Transverse colon (tissue), 4 donors: Measurements from ENCODE around the gene PLEKHG4B. TPM values are rescaled to one million over a fixed set of nuclear protein-coding genes. Genes with fewer than 3 reads are reported as not detected.

Experiments
- DNase-seq: peaks from one replicate; pipeline ENCODE4 v3.0.0-alpha.2; 2019
- H3K27ac ChIP-seq, 4 donors: fragments of 200-600 bp; sonication (generic); 2 replicates each; pipeline ENCODE4 v1.5.1; 2016 to 2018; ENCODE audit warnings: inconsistent platforms in 4 of 4
- H3K27me3 ChIP-seq: fragments of 200-600 bp; sonication (generic); 2 replicates; pipeline ENCODE4 v1.5.1; 2017; ENCODE audit warnings: inconsistent platforms
- H3K36me3 ChIP-seq, 4 donors: fragments of 200-600 bp; sonication (generic); 2 replicates each; pipeline ENCODE4 v1.5.1; 2017 to 2019; ENCODE audit warnings: inconsistent platforms in 4 of 4
- H3K4me1 ChIP-seq, 4 donors: fragments of 200-600 bp; sonication (generic); 2 replicates each; pipeline ENCODE4 v1.5.1; 2017 to 2020; ENCODE audit warnings: inconsistent platforms in 4 of 4
- H3K4me3 ChIP-seq, 4 donors: fragments of 200-600 bp; sonication (generic); 1 replicate in 1 of 4; 2 replicates in 3 of 4; pipeline versions ENCODE4 v1.5.1 to v1.6.1; 2017 to 2019; ENCODE audit warnings: inconsistent platforms in 4 of 4
- H3K9me3 ChIP-seq, 2 donors: fragments of 200-600 bp; sonication (generic); 2 replicates each; pipeline ENCODE4 v1.5.1; 2017 to 2019; ENCODE audit warnings: inconsistent platforms in 2 of 2
- EP300 ChIP-seq: sonication (generic); formaldehyde crosslinking; IDR thresholded peaks from one replicate; pipeline ENCODE4 v1.6.1; 2017; ENCODE audit warnings: antibody characterized with exemption, low read depth
- POLR2A ChIP-seq: fragments of 450-650 bp; IDR thresholded peaks from one replicate; pipeline ENCODE4 v1.6.1; 2016; ENCODE audit warnings: antibody characterized with exemption, mild to moderate bottlenecking, moderate library complexity
- POLR2AphosphoS5 ChIP-seq, 3 donors: sonication (generic); formaldehyde crosslinking; IDR thresholded peaks; one replicate each; pipeline ENCODE4 v1.6.1; 2016; ENCODE audit warnings: antibody characterized with exemption in 3 of 3
- WGBS, 2 donors: methylation state at CpG; one replicate each; pipeline ENCODE4 v1.1.5; 2018; ENCODE audit warnings: low coverage in 1 of 2; 5-methylcytosine and 5-hydroxymethylcytosine counted together
- in situ Hi-C, 4 donors: fragments of 200-750 bp; cut with MboI; loops; one replicate each; pipeline versions ENCODE4 v1.15.0 to v1.15.1; 2017; ENCODE audit warnings: low sequenced_read_pairs in 3 of 4, low pct_ligation_motif_present in 1 of 4, low pct_unique_long_range_greater_than_20kb in 1 of 4
- intact Hi-C: fragments of 100-400 bp; cut with DNase I; formaldehyde crosslinking; loops from one replicate; pipeline ENCODE4 v1.15.1; 2023; ENCODE audit warnings: low total_unique reads
- total RNA-seq, 4 donors: library from RNA; depleted of rRNA; stranded (reverse); fragments of >200 nt; gene quantifications; one replicate each; pipeline ENCODE4 v1.1.0, GENCODE V29; 2016
- TF ChIP-seq, protein P1 (sequence below), 5 experiments: fragments of 200-600 bp in 3 of 5; fragments of 450-650 bp in 2 of 5; sonication (generic) in 3 of 5; IDR thresholded peaks; 1 replicate in 2 of 5; 2 replicates in 3 of 5; pipeline ENCODE4 v1.5.1; 2016 to 2017; ENCODE audit warnings: antibody characterized with exemption in 5 of 5, inconsistent platforms in 3 of 5, mild to moderate bottlenecking in 2 of 5, moderate library complexity in 1 of 5

The PLEKHG4B gene
- total RNA-seq, 4 donors from 2014 or later, result under 0.01 to 0.40 (median under 0.01) TPM; not detected in 1

DNA sequence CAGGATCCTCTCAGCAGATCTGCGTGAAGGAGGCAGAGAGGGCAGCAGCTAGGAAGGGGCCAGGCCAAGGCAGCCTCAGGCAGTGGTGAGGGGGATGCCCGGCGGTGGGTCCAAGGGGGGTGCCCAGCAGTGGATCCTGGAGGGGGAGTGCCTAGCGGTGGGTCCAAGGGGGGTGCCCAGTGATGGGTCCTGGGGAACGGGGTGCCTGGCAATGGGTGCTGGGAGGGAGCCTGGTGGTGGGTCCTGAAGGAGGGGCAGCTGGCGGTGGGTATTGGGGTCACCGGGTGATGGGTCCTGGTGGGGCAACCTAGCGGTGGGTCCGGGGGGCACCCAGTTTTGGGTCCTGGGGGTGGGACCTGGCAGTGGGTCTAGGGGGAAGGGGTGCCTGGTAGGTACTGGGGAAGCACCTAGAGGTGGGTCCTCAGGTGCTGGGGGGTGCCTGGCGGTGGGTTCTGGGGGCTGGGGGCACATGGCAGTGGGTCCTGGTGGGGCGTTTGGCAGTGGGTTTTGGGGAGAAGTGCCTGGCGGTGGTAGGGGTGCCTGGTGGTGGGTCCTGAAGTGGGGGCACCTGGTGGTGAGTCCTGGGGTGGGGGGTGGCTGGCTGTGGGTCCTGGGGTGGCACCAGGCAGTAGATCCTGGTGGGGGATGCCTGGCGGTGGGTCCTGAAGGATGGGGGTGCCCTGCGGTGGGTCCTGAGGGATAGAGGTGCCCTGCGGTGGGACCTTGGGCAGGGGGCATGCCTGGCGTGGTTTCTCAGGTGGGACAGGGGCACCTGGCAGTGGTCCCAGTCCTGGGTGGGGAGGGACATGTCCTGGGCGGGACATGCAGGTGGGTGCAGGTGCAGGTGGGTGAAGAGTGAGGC is 101.2 kb downstream of the PLEKHG4B start:
- Histone ChIP-seq H3K4me1 (peaks cover 3 to 15% (median 11%) of the 10 kb centered on the region in 4 donors), H3K9me3 (no peaks in the 10 kb centered on the region), H3K4me3 (no peak overlapping the region), H3K27ac (no peak overlapping the region), H3K27me3 (peaks cover 24% of the 10 kb centered on the region), H3K36me3 (no peaks in the 10 kb centered on the region)
- no peak for DNase-seq
- WGBS, 2 donors, result 83 to 100% methylated on average over 1 to 16 of the region's 17 CpGs
- in situ Hi-C loops, result no loop called here
- TF ChIP-seq POLR2AphosphoS5 (IDR thresholded peaks at IDR 0.05) (no peak), EP300 (no peak), POLR2A (no peak)
- TF ChIP-seq, protein P1, sequence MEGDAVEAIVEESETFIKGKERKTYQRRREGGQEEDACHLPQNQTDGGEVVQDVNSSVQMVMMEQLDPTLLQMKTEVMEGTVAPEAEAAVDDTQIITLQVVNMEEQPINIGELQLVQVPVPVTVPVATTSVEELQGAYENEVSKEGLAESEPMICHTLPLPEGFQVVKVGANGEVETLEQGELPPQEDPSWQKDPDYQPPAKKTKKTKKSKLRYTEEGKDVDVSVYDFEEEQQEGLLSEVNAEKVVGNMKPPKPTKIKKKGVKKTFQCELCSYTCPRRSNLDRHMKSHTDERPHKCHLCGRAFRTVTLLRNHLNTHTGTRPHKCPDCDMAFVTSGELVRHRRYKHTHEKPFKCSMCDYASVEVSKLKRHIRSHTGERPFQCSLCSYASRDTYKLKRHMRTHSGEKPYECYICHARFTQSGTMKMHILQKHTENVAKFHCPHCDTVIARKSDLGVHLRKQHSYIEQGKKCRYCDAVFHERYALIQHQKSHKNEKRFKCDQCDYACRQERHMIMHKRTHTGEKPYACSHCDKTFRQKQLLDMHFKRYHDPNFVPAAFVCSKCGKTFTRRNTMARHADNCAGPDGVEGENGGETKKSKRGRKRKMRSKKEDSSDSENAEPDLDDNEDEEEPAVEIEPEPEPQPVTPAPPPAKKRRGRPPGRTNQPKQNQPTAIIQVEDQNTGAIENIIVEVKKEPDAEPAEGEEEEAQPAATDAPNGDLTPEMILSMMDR (IDR thresholded peaks at IDR 0.05), result no peak
- intact Hi-C loops, result no loop called here

DNA sequence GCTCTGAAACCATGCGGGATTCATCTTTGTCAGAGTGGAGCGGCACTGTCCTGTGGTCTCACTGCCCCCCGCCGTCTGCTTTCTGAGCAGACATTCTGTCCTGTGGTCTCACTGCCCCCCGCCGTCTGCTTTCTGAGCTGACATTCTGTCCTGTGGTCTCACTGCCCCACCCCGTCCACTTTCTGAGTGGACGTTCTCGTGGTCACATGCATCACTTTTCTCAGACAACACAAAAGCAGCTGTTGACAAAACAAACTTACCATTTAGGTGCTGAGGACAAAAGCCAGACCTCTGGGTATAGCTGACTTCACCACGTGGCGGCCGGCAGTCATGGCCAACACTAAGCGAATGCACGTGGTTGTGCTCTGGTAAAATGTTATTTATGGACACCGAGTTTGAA is 102.1 kb downstream of the PLEKHG4B start:
- Histone ChIP-seq H3K27me3 (peaks cover 24% of the 10 kb centered on the region), H3K4me3 (no peak overlapping the region), H3K36me3 (no peaks in the 10 kb centered on the region), H3K4me1 (peaks cover 0 to 8% (median 6%) of the 10 kb centered on the region in 4 donors), H3K9me3 (no peaks in the 10 kb centered on the region), H3K27ac (no peak overlapping the region)
- in situ Hi-C loops, result no loop called here
- intact Hi-C loops, result no loop called here
- no peak for TF ChIP-seq EP300
- TF ChIP-seq POLR2AphosphoS5 (IDR thresholded peaks at IDR 0.05), result no peak
- no peak for TF ChIP-seq POLR2A
- TF ChIP-seq, protein P1 (IDR thresholded peaks at IDR 0.05), result no peak
- WGBS, 2 donors, result 80 to 89% methylated on average over 10 to 15 of the region's 15 CpGs
- no peak for DNase-seq

DNA sequence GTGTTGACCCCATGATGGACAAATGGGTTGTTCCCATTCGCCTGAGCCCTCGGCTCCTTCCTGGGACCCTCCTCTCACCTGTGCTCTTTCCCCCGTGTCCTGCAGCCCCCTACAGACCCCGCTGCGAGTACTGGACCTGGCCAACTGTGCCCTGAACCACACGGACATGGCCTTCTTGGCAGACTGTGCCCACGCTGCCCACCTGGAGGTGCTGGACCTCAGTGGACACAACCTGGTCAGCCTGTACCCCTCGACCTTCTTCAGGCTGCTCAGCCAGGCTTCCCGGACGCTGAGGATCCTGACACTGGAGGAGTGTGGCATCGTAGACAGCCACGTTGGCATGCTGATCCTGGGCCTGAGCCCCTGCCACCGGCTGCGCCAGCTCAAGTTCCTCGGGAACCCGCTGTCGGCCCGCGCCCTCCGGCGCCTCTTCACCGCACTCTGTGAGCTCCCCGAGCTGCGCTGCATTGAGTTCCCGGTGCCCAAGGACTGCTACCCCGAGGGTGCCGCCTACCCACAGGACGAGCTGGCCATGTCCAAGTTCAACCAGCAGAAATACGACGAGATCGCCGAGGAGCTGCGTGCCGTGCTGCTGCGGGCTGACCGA is 102.7 kb downstream of the PLEKHG4B start:
- WGBS, 2 donors, result 70 to 94% methylated on average over 2 to 36 of the region's 36 CpGs
- no peak overlapping the region for H3K4me3 ChIP-seq
- no peak for DNase-seq
- no peaks in the 10 kb centered on the region for H3K36me3 ChIP-seq
- H3K4me1 ChIP-seq, result peaks cover 0 to 8% (median 6%) of the 10 kb centered on the region in 4 donors
- peaks cover 24% of the 10 kb centered on the region for H3K27me3 ChIP-seq
- intact Hi-C loops, result no loop called here
- H3K9me3 ChIP-seq, result no peaks in the 10 kb centered on the region
- in situ Hi-C loops, result no loop called here
- TF ChIP-seq, protein P1 (IDR thresholded peaks at IDR 0.05), result no peak
- no peak for TF ChIP-seq EP300
- TF ChIP-seq POLR2AphosphoS5 (IDR thresholded peaks at IDR 0.05), result no peak
- TF ChIP-seq POLR2A, result no peak
- H3K27ac ChIP-seq, result no peak overlapping the region

DNA sequence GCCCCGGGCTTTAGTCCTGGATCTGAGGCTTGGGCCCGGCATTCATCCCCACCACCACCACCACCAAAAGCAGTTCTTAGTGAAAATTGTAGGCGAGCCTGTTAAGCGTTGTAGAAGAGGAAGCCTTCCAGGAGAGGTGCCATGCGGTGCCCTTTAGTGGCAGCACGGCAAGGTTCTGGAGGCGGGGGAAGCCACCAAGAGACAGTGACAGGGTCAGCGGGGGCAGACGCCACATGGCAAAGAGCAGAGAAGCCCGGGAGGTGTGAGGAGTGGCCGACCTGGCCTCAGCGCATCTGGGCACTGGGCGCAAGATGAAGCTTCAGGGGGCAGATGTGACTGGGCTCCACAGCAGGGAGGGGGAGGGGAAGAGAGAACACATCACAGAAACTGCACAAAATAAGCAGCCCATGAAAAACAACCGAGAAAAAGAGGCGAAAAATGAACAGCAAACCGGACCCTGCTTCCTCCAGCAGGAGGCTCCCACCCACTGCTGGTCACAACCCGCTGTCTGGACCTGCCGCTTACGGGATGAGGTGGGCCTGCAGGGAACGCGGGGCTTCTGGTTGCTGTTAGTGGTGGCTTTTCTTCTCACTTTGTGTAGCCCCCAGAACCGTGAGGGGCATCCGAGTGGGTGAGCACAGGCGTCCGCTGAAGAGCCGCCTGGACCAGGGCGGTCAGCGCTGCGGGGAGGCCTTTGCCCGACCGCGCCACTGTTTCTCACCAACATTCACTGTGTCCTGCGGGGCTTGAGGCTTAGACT is 103.6 kb downstream of the PLEKHG4B start:
- peaks cover 22% of the 10 kb centered on the region for H3K27me3 ChIP-seq
- H3K27ac ChIP-seq, result no peak overlapping the region
- H3K36me3 ChIP-seq, result no peaks in the 10 kb centered on the region
- in situ Hi-C loops, result no loop called here
- H3K9me3 ChIP-seq, result no peaks in the 10 kb centered on the region
- WGBS, 2 donors, result 78 to 79% methylated on average over 14 to 33 of the region's 33 CpGs
- TF ChIP-seq POLR2AphosphoS5 (IDR thresholded peaks at IDR 0.05), result no peak
- TF ChIP-seq EP300, result no peak
- TF ChIP-seq, protein P1 (IDR thresholded peaks at IDR 0.05), result no peak
- no peak for TF ChIP-seq POLR2A
- peaks cover 0 to 8% (median 6%) of the 10 kb centered on the region in 4 donors for H3K4me1 ChIP-seq
- no peak for DNase-seq
- H3K4me3 ChIP-seq, result no peak overlapping the region
- intact Hi-C loops, result no loop called here
